Fibroblast of mammary gland (primary cell): ENCODE results near the gene TGIF1.
A peak's percentile ranks its signal among the peaks of the same experiment; 100 is the strongest.

ENCODE experiments used
- DNase-seq: peaks from one replicate; pipeline ENCODE4 v3.0.0-alpha.2; 2010; ENCODE audit warnings: low read depth
- H3K4me3 ChIP-seq: 2 replicates; pipeline ENCODE4 v1.5.1; 2011; ENCODE audit warnings: low read depth, mild to moderate bottlenecking, low read length, moderate library complexity; ENCODE audit not compliant: control insufficient read depth
- CTCF ChIP-seq: conservative IDR thresholded peaks from 2 replicates; pipeline ENCODE4 v1.5.1; 2011; ENCODE audit warnings: low read depth, low read length, inconsistent platforms; ENCODE audit not compliant: control insufficient read depth, insufficient read depth

TGIF1 gene

GRCh38 chr18:3492721-3493120 is 42.7 kb downstream of the TGIF1 start:
- TF ChIP-seq CTCF, result no peak
- H3K4me3 ChIP-seq, result no peak overlapping the region
- DNase-seq, result no peak

- no peak overlapping the region for H3K4me3 ChIP-seq
- DNase-seq, result no peak
- no peak for TF ChIP-seq CTCF
Measured at GRCh38 chr18:3493501-3494244, 43.7 kb downstream of the TGIF1 start.

- TF ChIP-seq CTCF, result no peak
- no peak overlapping the region for H3K4me3 ChIP-seq
- DNase-seq, result no peak
Measured at GRCh38 chr18:3494245-3494526, 44.2 kb downstream of the TGIF1 start.

GRCh38 chr18:3494569-3494968 is 44.6 kb downstream of the TGIF1 start:
- no peak overlapping the region for H3K4me3 ChIP-seq
- DNase-seq, result no peak
- TF ChIP-seq CTCF, result no peak

GRCh38 chr18:3495691-3496430 is 45.9 kb downstream of the TGIF1 start:
- no peak for TF ChIP-seq CTCF
- no peak overlapping the region for H3K4me3 ChIP-seq
- DNase-seq, result no peak

- peak; percentile 43 for DNase-seq
- no peak for TF ChIP-seq CTCF
- peak overlapping the region; percentile 36 for H3K4me3 ChIP-seq
Measured at GRCh38 chr18:3498698-3499471, 48.9 kb downstream of the TGIF1 start.
